Measurements from ENCODE around the gene CST6.

CST6 gene

GRCh38 chr11:66011785-66012303, at the start of gene CST6:
Gene CST6 (plus strand): TSS chr11:66012008. CDS start chr11:66012045, 37 bp downstream.
- DNase-seq (ENCODE audit: extremely low read depth, low read depth): no peak
- no peak for TF ChIP-seq CTCF (IDR thresholded peaks at IDR 0.05; ENCODE audit: low read depth, low read length)

GRCh38 chr11:65962141-65962564, 49.7 kb upstream of the CST6 start:
- DNase-seq (ENCODE audit: extremely low read depth, low read depth): no peak
- no peak for TF ChIP-seq CTCF (IDR thresholded peaks at IDR 0.05; ENCODE audit: low read depth, low read length)

DNA sequence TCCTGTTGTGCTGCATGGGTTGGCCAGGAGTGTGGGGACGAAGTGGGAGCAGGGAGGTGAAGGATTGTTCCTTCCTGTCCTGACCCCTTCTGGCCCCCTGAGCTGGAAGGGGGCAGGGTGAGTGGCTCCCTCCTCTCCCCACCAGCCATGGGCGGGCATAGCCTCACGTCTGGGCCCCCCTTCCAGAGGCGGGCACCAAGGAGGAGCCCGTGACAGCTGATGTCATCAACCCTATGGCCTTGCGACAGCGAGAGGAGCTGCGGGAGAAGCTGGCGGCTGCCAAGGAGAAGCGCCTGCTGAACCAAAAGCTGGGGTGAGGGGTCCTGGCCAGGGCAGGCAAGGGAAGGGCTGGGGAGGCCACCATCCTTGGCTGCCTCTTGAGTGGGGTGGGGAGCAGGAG, 46.9 kb upstream of the CST6 start:
- TF ChIP-seq CTCF (IDR thresholded peaks at IDR 0.05; ENCODE audit: low read depth, low read length): no peak
- no peak for DNase-seq (ENCODE audit: extremely low read depth, low read depth)

DNA sequence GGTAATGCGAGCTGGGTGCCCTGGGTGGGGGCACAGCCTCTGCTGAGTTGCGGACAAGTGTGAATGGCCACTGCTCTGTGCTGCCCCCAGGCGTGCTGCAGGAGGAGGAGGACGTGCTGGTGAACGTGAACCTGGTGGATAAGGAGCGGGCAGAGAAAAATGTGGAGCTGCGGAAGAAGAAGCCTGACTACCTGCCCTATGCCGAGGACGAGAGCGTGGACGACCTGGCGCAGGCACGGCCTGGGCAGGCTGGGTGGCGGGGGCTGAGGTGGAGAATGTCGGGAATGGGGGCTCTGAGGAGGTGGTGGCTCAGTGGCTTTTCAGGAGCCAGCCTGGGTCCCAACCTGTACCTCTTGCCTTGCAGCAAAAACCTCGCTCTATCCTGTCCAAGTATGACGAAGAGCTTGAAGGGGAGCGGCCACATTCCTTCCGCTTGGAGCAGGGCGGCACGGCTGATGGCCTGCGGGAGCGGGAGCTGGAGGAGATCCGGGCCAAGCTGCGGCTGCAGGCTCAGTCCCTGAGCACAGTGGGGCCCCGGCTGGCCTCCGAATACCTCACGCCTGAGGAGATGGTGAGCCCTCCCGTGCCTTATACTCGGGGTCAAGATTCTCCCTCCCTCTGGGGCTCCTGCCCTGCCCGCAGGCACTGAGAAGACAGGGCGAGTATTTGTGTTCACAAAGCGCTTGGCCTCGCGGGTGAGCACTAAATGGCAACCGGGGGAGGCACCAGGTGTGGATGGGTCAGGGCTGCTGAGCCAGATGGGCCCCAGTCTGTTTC, 45.6 kb upstream of the CST6 start:
- no peak for TF ChIP-seq CTCF (IDR thresholded peaks at IDR 0.05; ENCODE audit: low read depth, low read length)
- DNase-seq (ENCODE audit: extremely low read depth, low read depth): no peak

GRCh38 chr11:65967329-65967934, 44.4 kb upstream of the CST6 start:
- no peak for TF ChIP-seq CTCF (IDR thresholded peaks at IDR 0.05; ENCODE audit: low read depth, low read length)
- DNase-seq (ENCODE audit: extremely low read depth, low read depth): no peak

GRCh38 chr11:65968600-65969482, 43.0 kb upstream of the CST6 start:
- TF ChIP-seq CTCF (IDR thresholded peaks at IDR 0.05; ENCODE audit: low read depth, low read length): no peak
- no peak for DNase-seq (ENCODE audit: extremely low read depth, low read depth)
